Measurements from ENCODE around the gene MCC.

- TF ChIP-seq CTCF (tag by site-specific recombination; IDR thresholded peaks at IDR 0.05) (no peak), HIC1 (tag by site-specific recombination; IDR thresholded peaks at IDR 0.05) (no peak), ZNF223 (tag by site-specific recombination; IDR thresholded peaks at IDR 0.05) (no peak), SP2 (tag by site-specific recombination; IDR thresholded peaks at IDR 0.05) (no peak), KLF16 (tag by site-specific recombination; IDR thresholded peaks at IDR 0.05) (no peak), YY1 (tag by site-specific recombination; IDR thresholded peaks at IDR 0.05) (no peak), ZNF132 (tag by site-specific recombination; IDR thresholded peaks at IDR 0.05; ENCODE audit: borderline replicate concordance) (no peak), TSHZ1 (tag by site-specific recombination; IDR thresholded peaks at IDR 0.05; ENCODE audit: borderline replicate concordance) (no peak)
These were observed 413.2 kb downstream of the MCC start for GRCh38 chr5:113075019-113075418.
